ENCODE data around the gene ATF5.

The ATF5 gene

GRCh38 chr19:49929121-49929610, at the start of gene ATF5, which contains the start of gene NUP62:
Gene ATF5, plus strand, starts transcription at chr19:49929205. Its CDS starts 1,646 bp downstream, at chr19:49930851.
Gene NUP62, minus strand, starts transcription at chr19:49929504. Its CDS starts 19,697 bp downstream, at chr19:49909807.
- peak; percentile 95 for DNase-seq

GRCh38 chr19:49879243-49879963, 49.6 kb upstream of the ATF5 start:
- DNase-seq, result peak; percentile 56

DNA sequence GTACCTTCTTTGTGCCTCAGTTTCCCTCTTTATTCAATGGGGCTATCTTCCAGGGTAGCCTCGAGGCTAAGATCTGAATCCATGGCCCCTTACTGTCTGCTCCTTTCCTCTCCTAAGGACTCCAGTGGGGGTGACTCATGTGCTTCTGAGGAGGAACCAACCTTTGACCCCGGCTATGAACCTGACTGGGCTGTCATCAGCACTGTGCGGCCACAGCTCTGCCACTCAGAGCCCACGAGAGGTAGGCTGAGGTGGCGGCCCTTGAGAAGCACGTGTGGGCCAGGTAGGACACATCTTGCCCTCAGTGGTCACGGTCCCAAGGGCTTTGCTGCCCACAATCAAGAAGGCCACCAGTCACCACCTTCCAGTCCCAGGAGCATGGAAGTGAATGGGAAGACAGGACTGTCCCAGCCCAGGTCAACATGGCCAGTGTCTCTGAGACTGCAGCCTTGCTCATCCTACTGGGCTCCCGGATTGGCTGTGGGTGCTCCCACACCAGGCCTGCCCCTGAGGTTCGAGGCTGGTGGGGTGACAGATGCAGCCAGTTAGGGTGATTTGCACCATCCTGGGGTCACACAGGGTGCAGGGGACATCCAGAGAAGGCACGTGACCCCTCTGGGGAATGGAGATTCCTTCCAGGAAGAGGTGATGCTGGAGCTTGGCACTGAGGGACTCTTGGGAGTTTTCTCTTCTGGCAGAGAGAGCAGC, 48.7 kb upstream of the ATF5 start:
- DNase-seq, result no peak

DNA sequence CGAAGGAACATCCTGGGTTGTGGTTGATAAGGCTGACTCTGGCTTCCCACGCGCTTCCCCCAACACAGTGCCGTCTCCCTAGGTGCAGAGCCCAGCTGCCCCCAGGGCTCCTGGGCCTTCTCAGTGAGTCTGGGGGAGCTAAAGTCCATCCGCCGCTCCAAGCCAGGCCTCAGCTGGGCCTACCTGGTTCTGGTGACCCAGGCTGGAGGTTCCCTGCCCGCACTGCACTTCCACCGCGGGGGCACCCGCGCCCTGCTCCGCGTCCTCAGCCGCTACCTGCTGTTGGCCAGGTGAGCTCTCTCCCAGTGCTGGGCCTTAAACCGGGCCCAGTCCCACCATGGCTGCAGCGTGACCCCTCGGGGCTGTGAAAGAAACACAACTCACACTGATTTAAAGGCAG, 47.8 kb upstream of the ATF5 start:
- DNase-seq, result no peak

DNA sequence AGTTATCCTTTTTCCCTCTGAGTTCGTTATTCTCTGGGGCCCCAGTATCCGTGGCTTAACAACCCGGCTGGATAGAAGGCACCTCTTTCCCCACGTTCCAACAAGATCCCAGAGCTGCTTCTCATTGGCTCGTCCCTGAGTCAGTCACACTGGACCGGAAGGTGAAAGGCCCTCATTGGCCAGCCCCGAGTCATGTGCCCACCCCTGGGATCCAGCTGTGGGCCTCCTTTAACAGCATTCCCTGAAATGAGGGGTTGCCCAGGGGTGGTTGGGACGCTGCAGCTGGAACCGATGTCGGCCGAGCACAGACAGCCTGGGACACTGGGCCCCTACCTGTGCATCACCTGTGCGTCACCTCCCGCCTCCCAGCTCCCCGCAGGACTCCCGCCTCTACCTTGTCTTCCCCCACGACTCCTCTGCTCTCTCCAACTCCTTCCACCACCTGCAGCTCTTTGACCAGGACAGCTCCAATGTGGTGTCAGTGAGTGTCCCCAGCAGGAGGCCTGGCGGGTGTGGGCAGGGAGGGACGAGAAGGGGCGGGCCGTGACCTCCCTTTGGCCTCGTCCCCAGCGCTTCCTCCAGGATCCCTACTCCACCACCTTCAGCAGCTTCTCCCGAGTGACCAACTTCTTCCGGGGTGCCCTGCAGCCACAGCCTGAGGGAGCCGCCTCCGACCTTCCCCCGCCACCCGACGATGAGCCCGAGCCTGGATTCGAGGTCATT, 47.2 kb upstream of the ATF5 start:
- DNase-seq, result no peak

DNA sequence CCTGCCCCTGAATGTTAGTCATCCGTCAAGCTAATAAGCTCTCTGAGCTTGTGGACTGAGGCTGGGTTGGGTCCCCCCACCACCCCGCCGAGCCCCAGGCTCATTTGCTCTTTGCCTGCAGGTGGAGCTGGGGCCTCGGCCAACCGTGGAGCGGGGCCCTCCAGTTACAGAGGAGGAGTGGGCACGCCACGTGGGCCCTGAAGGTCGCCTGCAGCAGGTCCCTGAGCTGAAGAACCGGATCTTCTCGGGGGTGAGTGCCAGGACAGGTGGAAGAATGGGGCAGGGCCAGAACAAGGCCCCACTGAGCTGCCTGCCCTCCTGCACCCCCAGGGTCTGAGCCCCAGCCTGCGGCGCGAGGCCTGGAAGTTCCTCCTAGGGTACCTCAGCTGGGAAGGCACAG, 46.4 kb upstream of the ATF5 start:
- DNase-seq, result no peak

DNA sequence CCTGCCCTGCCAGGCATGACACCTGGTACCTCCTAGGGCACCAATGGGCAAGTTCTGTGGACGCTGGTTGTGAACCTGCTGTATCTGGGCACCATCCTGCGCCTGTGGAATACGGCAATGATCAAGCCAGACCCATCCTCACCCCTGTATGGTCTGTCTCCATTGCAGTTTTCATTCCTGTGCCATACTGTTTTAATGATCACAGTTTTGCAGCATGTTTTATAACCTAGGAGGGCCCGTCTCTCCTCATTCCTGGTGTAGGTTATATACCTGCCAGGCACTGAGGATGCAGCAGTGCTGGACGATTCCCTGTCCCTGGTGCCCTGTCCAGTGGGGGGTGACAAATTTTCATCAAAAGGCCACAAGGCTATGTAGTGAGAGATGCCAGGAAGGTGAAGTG, 45.9 kb upstream of the ATF5 start:
- DNase-seq, result no peak

- DNase-seq, result no peak
Measured at GRCh38 chr19:49884109-49884508, 44.9 kb upstream of the ATF5 start.

DNA sequence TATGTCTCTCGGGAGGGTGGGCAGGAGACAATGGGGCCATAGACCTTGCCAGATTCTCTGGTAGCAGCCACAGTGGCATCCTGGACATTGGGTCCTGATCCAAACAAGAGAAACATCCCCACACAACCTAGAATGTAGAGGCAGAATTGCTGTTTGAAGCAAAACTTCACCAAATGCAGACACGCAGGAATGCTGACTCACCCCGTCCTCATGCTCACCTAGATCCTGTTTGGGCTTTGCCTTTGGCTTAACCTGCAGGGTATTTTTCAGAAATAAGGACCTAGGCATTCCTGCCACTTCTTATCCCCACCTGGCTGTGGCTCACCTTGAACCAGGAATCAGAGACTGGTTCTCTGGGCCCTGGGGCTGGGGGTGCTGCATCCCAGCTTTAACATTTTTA, 44.2 kb upstream of the ATF5 start:
- no peak for DNase-seq

DNA sequence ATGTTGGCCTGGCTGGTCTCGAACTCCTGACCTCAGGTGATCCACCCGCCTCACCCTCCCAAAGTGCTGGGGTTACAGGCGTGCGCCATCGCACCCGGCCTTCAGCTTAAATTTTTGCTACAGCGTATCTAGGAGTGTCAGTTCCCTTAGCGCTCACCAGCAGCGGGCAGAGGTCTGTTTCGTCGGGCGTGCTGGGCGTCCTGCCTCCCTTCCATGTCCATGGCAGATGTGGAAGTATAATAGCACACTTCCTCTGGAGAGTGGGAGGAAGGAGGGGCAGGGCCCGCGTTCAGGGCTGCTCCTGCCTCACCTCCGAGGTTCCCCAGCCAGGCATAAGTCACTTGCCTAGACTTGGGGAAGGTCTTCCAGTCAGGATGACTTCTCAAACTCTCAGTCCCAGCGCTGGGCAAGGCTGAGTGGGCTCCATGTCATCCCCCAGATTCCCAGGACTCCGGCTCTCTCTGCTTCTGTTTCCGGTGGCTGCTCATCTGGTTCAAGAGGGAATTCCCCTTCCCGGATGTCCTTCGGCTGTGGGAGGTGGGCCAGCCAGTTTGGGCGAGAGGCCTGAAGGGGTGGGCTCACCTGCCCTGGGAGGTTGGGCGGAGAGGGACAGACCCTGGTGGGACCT, 41.9 kb upstream of the ATF5 start:
- DNase-seq, result no peak

- DNase-seq, result no peak
Measured at GRCh38 chr19:49887665-49888509, 41.1 kb upstream of the ATF5 start.

DNA sequence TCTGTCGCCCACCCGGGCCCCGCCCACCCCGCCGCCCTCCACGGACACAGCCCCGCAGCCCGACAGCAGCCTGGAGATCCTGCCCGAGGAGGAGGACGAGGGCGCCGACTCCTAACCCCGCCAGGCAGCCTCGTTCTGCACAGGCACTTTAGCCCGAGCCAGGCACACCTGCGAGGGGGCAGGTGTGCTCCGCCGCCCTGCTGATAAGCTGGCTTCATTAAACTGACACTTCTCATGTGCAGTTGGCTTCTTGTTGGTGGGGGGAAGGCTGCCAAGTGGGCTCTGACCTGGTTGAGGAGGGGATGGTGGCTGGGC, 40.5 kb upstream of the ATF5 start:
- DNase-seq, result no peak

- DNase-seq, result no peak
Measured at GRCh38 chr19:49889038-49889686, 39.8 kb upstream of the ATF5 start.

DNA sequence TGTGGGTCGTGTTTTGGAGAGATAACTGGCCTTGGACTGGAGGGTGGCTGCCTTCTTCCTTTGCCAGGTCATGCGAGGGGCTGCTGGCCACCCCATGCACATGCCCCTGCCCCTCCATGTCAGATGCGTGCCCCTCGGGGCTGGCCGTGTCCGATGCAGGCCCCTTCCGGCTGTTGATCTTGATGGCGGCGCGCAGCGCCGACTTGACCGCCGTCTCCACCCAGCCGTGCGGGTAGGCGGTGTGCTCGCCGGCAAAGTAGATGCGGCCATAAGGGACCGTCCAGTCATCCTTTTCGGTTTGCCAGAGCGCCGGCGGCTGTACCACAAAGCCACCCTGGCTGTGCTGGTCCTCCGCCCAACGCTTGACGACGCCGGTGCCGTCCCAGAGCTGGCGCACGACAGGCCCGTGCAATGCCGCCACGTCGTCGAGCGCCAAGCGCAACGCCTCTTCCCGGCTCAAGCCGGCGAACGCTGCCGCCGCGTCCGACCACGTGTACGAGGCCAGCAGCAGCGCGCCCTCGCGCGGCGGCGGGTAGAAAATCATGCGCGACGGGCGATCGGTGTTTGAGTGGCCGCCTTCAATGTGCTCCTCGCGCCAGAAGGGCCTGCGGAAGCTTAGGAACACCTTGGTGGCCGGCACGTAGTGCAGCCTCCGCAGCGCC, 39.2 kb upstream of the ATF5 start:
- peak; percentile 86 for DNase-seq

DNA sequence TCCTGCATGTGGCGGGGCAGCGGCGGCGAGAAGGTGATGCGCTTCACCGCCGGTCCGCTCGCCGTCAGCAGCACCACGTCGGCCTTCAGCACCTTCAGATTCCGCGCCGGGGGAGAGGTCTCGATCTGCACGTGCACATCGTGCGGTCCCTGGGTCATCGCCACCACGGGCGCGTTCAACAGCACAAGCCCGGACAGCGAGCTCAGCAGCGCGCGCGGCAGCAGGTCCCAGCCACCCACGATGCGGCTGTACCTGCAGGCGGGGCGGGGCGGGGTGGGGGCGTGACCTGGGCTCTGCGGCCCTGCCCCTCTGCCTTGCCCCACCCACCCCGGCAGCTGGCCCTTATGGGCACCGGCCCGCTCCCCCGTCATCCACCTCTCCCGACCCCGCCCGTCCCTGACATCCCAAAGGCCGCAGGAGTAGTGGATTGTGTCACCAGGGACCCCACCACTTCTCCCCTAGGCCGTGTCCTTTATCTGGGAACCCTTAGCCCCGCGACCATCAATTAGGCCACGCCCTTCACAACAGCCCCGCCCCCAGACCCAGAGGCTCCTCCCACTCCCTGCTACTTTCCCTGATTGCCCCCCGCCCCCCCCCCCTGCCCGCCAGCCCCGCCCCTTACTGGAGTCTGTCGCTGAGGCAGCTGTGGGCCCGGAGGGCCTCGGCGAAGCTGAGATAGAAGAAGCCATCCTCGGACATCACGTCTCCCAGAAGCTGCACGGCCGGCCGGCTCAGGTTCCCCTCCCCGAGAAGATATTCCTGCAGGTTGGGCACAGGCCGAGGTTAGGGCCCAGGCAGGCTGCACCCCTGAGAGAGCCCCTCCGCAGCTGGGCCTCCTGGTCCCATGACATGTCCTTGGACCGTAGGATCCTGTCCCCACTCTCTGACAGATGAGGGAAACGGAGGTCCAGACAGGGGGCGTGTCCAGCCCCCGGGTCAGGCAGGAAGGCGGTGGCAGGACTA, 38.4 kb upstream of the ATF5 start:
- DNase-seq, result peak; percentile 61

DNA sequence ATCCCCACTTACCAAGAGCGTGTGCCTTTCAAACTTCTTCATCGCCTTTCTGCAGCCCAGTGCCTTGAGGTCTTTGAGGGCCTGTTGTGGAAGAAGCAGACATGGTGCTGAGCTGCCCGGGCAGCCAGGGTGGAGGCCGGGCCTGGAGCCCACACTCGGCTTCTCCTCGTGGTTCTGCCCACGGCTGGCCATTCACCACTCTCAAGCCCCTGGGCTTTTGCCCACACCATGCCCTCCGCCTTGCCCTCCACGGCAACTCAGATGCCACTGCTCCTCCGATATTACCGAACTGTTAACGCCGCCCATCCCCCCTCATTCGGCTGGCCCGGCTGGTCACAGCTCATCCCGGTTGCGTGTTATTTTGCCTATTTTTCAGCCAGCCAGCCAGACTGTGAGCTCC, 37.6 kb upstream of the ATF5 start:
- no peak for DNase-seq

DNA sequence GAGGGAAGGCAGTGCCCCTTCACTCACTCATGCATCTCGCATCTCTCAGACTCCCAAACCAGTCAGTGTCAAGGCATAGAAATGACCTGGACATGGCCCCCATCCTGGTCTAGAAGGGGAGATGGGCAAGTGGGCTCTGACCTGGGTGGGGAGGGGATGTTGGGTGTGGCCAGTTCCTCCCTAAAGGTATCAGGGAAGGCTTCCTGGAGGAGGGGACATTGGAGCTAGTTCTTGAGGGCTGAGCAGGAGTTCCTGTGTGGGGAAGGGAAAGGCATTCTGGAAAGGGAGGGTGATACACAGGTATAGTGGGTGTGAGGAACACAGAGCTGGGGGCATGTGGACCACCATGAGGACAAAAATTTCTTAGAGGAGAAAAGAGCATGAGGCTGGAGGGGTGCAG, 36.3 kb upstream of the ATF5 start:
- no peak for DNase-seq

DNA sequence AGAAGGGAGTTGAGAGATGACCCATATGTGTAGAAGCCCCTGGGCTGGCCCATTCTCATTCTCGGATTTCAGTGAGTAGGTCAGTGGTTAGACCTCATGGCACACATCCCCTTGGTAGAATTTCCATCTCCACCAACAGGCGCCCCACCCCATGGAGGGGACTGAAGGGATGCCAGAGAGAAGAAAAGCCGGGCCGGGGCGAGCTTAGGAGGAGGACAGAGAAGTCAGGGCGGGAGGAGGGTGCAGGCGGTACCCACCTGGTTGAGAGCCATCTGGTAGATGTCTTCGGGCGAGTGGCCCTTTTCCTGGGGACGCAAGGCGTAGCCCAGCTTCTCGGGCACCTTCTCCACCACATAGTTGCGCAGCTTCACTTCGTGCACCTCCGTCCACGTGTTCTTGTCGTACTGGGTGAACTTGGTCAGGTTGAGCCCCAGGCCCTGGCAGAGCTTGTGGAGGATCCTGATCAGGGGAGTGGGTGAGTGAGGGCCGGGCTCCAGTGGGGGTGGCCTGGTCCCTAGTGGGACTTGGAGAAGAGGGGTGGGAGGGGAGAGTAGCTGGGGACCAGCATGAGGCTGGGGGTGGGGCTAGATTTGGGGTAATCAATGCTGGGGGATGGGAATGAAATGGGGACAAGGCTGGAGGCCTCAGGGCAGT, 34.9 kb upstream of the ATF5 start:
- DNase-seq, result no peak

DNA sequence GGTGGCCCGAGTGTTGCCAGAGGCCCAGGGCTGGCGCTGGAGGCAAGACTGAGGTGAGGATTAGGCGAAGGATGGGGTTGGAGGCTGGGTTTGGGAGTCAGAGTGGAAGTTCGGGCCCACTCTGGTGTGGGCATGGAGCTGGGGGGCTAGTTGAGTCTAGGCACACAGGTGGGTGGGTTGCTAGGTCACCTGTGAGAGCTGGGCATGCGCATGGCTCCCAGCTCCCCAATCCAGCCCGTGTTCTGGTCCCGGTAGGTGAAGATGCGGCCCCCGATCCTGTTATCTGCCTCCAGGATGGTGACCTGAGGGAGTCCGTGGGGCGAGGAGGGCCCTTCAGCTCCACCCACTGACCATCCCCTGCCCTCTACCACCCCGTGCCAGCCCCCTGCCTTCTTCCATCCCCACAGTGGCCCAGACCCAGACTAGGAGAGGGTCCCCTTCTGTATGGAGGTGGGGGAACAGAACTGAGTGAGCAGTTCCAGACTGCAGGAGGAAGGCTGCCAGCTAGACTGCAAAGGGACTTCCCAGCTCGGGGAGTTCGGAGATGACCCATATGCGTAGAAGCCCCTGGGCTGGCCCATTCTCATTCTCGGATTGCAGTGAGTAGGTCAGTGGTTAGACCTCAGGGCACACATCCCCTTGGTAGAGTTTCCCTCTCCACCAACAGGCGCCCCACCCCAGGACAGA, 34.0 kb upstream of the ATF5 start:
- DNase-seq, result peak; percentile 74

Data from activated CD4-positive, alpha-beta T cell treated with anti-CD3 and anti-CD28 coated beads, Interleukin-10, Interleukin-2, amounts not matched to agents 100 ng/mL and 50 ng/mL, durations not matched to agents 16 hours and 8 hours (primary cell).